Trophoblast cell (in vitro differentiated cells and primary cell): Measurements from ENCODE around the gene GIPC2.
A peak's percentile ranks its signal among the peaks of the same experiment; 100 is the strongest.

Source experiments
- DNase-seq, 2 donors: peaks; one replicate each; pipeline ENCODE4 v3.0.0-alpha.2; 2016
- H2AFZ ChIP-seq: 2 replicates; pipeline ENCODE4 v1.6.1; 2013; ENCODE audit warnings: low read length, moderate library complexity, mild to moderate bottlenecking; ENCODE audit not compliant: insufficient read depth, poor library complexity
- H2AK5ac ChIP-seq: 2 replicates; pipeline ENCODE4 v1.6.1; 2013; ENCODE audit warnings: mild to moderate bottlenecking, low read length
- H2BK120ac ChIP-seq: 2 replicates; pipeline ENCODE4 v1.6.1; 2013; ENCODE audit warnings: low read length, mild to moderate bottlenecking, moderate library complexity; ENCODE audit not compliant: insufficient read depth, poor library complexity
- H2BK12ac ChIP-seq: 2 replicates; pipeline ENCODE4 v1.6.1; 2013; ENCODE audit warnings: mild to moderate bottlenecking, low read length, moderate library complexity
- H2BK5ac ChIP-seq: 2 replicates; pipeline ENCODE4 v1.6.1; 2013; ENCODE audit warnings: low read length, low read depth, moderate library complexity, mild to moderate bottlenecking; ENCODE audit not compliant: poor library complexity
- H3K14ac ChIP-seq: 2 replicates; pipeline ENCODE4 v1.6.1; 2013; ENCODE audit warnings: mild to moderate bottlenecking, low read length
- H3K18ac ChIP-seq: 2 replicates; pipeline ENCODE4 v1.6.1; 2013; ENCODE audit warnings: mild to moderate bottlenecking, low read length
- H3K23ac ChIP-seq: 2 replicates; pipeline ENCODE4 v1.6.1; 2013; ENCODE audit warnings: low read length
- H3K27ac ChIP-seq: 2 replicates; pipeline ENCODE4 v1.5.1; 2013; ENCODE audit warnings: low read depth, mild to moderate bottlenecking, inconsistent platforms, low read length, moderate library complexity
- H3K27me3 ChIP-seq: 2 replicates; pipeline ENCODE4 v1.6.1; 2013; ENCODE audit warnings: inconsistent platforms, mild to moderate bottlenecking, low read length, moderate library complexity; ENCODE audit not compliant: insufficient read depth
- H3K36me3 ChIP-seq, 2 experiments: 1 replicate in 1 of 2; 2 replicates in 1 of 2; pipeline ENCODE4 v1.6.1; 2013; ENCODE audit warnings: low read length in 2 of 2, mild to moderate bottlenecking in 2 of 2, moderate library complexity in 1 of 2; ENCODE audit not compliant: insufficient read depth in 2 of 2, control insufficient read depth in 1 of 2
- H3K4ac ChIP-seq: 2 replicates; pipeline ENCODE4 v1.6.1; 2013; ENCODE audit warnings: low read depth, mild to moderate bottlenecking, low read length, moderate library complexity
- H3K4me1 ChIP-seq, 2 experiments: 1 replicate in 1 of 2; 2 replicates in 1 of 2; pipeline ENCODE4 v1.6.1; 2013; ENCODE audit warnings: low read length in 2 of 2, mild to moderate bottlenecking in 2 of 2, moderate library complexity in 1 of 2; ENCODE audit not compliant: insufficient read depth in 2 of 2, control insufficient read depth in 1 of 2
- H3K4me2 ChIP-seq: 2 replicates; pipeline ENCODE4 v1.6.1; 2013; ENCODE audit warnings: inconsistent platforms, mild to moderate bottlenecking, low read length, moderate library complexity
- H3K4me3 ChIP-seq: 2 replicates; pipeline ENCODE4 v1.5.1; 2013; ENCODE audit warnings: mild to moderate bottlenecking, low read depth, low read length, inconsistent platforms
- H3K79me1 ChIP-seq: one replicate; pipeline ENCODE4 v1.6.1; 2013; ENCODE audit warnings: low read length
- H3K79me2 ChIP-seq: 2 replicates; pipeline ENCODE4 v1.6.1; 2013; ENCODE audit warnings: low read length, mild to moderate bottlenecking; ENCODE audit not compliant: control insufficient read depth, insufficient read depth, poor library complexity
- H3K9ac ChIP-seq: 2 replicates; pipeline ENCODE4 v1.6.1; 2013; ENCODE audit warnings: mild to moderate bottlenecking, low read length
- H3K9me3 ChIP-seq: 2 replicates; pipeline ENCODE4 v1.6.1; 2013; ENCODE audit warnings: low read depth, mild to moderate bottlenecking, control low read depth, inconsistent platforms, low read length; ENCODE audit not compliant: insufficient read depth
- H4K12ac ChIP-seq: 2 replicates; pipeline ENCODE4 v1.6.1; 2013; ENCODE audit warnings: low read depth, mild to moderate bottlenecking, low read length, moderate library complexity
- H4K8ac ChIP-seq: 2 replicates; pipeline ENCODE4 v1.6.1; 2013; ENCODE audit warnings: low read depth, mild to moderate bottlenecking, low read length, moderate library complexity
- H4K91ac ChIP-seq: one replicate; pipeline ENCODE4 v1.6.1; 2013; ENCODE audit warnings: low read depth, mild to moderate bottlenecking, low read length, moderate library complexity
- WGBS: extraction: QIAGEN DNeasy Blood & Tissue Kit; methylation state at CpG from one replicate; pipeline ENCODE4 v1.1.7; 2013; ENCODE audit warnings: missing lambda C conversion rate; ENCODE audit not compliant: insufficient read length, insufficient coverage; ENCODE audit errors: extremely low coverage; 5-methylcytosine and 5-hydroxymethylcytosine counted together

The GIPC2 gene

GRCh38 chr1:78043436-78043835 is 2.3 kb upstream of the GIPC2 start:
- H3K4me3 ChIP-seq, result no peak overlapping the region
- no peak overlapping the region for H3K4ac ChIP-seq
- DNase-seq, result no peak
- H4K8ac ChIP-seq, result no peak overlapping the region
- H3K27ac ChIP-seq, result no peak overlapping the region
- no peak overlapping the region for H2BK120ac ChIP-seq
- H3K14ac ChIP-seq, result no peak overlapping the region
- H3K4me2 ChIP-seq, result no peak overlapping the region
- H4K91ac ChIP-seq, result no peak overlapping the region
- H3K27me3 ChIP-seq, result peaks cover 16% of the 10 kb centered on the region
- H3K9me3 ChIP-seq, result peaks cover 2% of the 10 kb centered on the region
- no peaks in the 10 kb centered on the region for H3K79me2 ChIP-seq
- no peak overlapping the region for H2AK5ac ChIP-seq
- WGBS, result no CpG with 5 or more reads among the region's 3 CpGs
- H3K4me1 ChIP-seq, result peaks cover 0 to 2% of the 10 kb centered on the region in 2 experiments
- no peaks in the 10 kb centered on the region for H3K79me1 ChIP-seq
- H2BK5ac ChIP-seq, result no peak overlapping the region
- H3K36me3 ChIP-seq, result no peaks in the 10 kb centered on the region
- no peak overlapping the region for H4K12ac ChIP-seq
- H2AFZ ChIP-seq, result no peak overlapping the region
- H2BK12ac ChIP-seq, result no peak overlapping the region
- H3K18ac ChIP-seq, result no peak overlapping the region
- no peak overlapping the region for H3K23ac ChIP-seq
- H3K9ac ChIP-seq, result no peak overlapping the region

- H2BK12ac ChIP-seq, result no peak overlapping the region
- H4K91ac ChIP-seq, result no peak overlapping the region
- H4K12ac ChIP-seq, result no peak overlapping the region
- no peak overlapping the region for H2AFZ ChIP-seq
- no peak overlapping the region for H3K4me3 ChIP-seq
- peaks cover 0 to 2% of the 10 kb centered on the region in 2 experiments for H3K4me1 ChIP-seq
- peak overlapping the region; percentile 99 for H3K4me2 ChIP-seq
- DNase-seq, result no peak
- no peaks in the 10 kb centered on the region for H3K36me3 ChIP-seq
- no peaks in the 10 kb centered on the region for H3K79me1 ChIP-seq
- H2BK5ac ChIP-seq, result no peak overlapping the region
- H4K8ac ChIP-seq, result no peak overlapping the region
- peaks cover 16% of the 10 kb centered on the region for H3K27me3 ChIP-seq
- H3K27ac ChIP-seq, result no peak overlapping the region
- H3K18ac ChIP-seq, result no peak overlapping the region
- no peak overlapping the region for H2AK5ac ChIP-seq
- H3K79me2 ChIP-seq, result no peaks in the 10 kb centered on the region
- no peak overlapping the region for H2BK120ac ChIP-seq
- H3K9me3 ChIP-seq, result peaks cover 2% of the 10 kb centered on the region
- no peak overlapping the region for H3K9ac ChIP-seq
- no peak overlapping the region for H3K4ac ChIP-seq
- no peak overlapping the region for H3K14ac ChIP-seq
- H3K23ac ChIP-seq, result no peak overlapping the region
- no CpG with 5 or more reads among the region's 14 CpGs for WGBS
These were observed 787 bp upstream of the GIPC2 start for GRCh38 chr1:78044796-78045562.

- Histone ChIP-seq H3K9me3 (peaks cover 2% of the 10 kb centered on the region), H4K8ac (no peak overlapping the region), H3K4me2 (peak overlapping the region; percentile 99), H3K23ac (no peak overlapping the region), H2AFZ (no peak overlapping the region), H4K91ac (no peak overlapping the region), H3K9ac (no peak overlapping the region), H2BK12ac (no peak overlapping the region), H3K27me3 (peaks cover 16% of the 10 kb centered on the region), H4K12ac (no peak overlapping the region), H3K79me2 (no peaks in the 10 kb centered on the region), H3K4me3 (peak overlapping the region; percentile 75), H3K14ac (no peak overlapping the region), H3K18ac (no peak overlapping the region), H3K79me1 (no peaks in the 10 kb centered on the region), H3K4me1 (peaks cover 0 to 2% of the 10 kb centered on the region in 2 experiments), H3K4ac (no peak overlapping the region), H3K36me3 (no peaks in the 10 kb centered on the region), H2BK5ac (no peak overlapping the region), H3K27ac (no peak overlapping the region), H2BK120ac (no peak overlapping the region), H2AK5ac (no peak overlapping the region)
- whole genome bisulfite sequencing, result no CpG with 5 or more reads among the region's 19 CpGs
- no peak for DNase-seq
These were observed 222 bp upstream of the GIPC2 start for GRCh38 chr1:78045563-78045925.

- Histone ChIP-seq H3K4me1 (peaks cover 0 to 2% of the 10 kb centered on the region in 2 experiments), H3K79me2 (no peaks in the 10 kb centered on the region), H3K9me3 (peaks cover 2% of the 10 kb centered on the region), H3K14ac (no peak overlapping the region), H3K4me3 (no peak overlapping the region), H2BK12ac (no peak overlapping the region), H2BK120ac (no peak overlapping the region), H4K12ac (no peak overlapping the region), H3K9ac (no peak overlapping the region), H2AFZ (no peak overlapping the region), H3K27me3 (peaks cover 16% of the 10 kb centered on the region), H4K8ac (no peak overlapping the region), H3K4me2 (no peak overlapping the region), H3K79me1 (no peaks in the 10 kb centered on the region), H3K23ac (no peak overlapping the region), H3K18ac (no peak overlapping the region), H3K4ac (no peak overlapping the region), H3K36me3 (no peaks in the 10 kb centered on the region), H2BK5ac (no peak overlapping the region), H4K91ac (no peak overlapping the region), H3K27ac (no peak overlapping the region), H2AK5ac (no peak overlapping the region)
- WGBS, result no CpG with 5 or more reads among the region's 5 CpGs
- no peak for DNase-seq
These were observed 1.3 kb downstream of the GIPC2 start for GRCh38 chr1:78047106-78047505.
